GM19324 (cell line): Measurements from ENCODE around the gene APOE.
"Not testable (repeated sequence)": the region's sequence is repeated elsewhere in the genome, so short reads cannot be mapped to it uniquely, and the experiment has no call there.

ENCODE experiments used
- ATAC-seq: cut with Tn5 transposase; IDR thresholded peaks from one replicate; pipeline ENCODE4 v1.9.1; 2021; ENCODE audit warnings: mild to moderate bottlenecking, moderate library complexity; ENCODE audit not compliant: unreplicated experiment, low FRiP score

The APOE gene

DNA sequence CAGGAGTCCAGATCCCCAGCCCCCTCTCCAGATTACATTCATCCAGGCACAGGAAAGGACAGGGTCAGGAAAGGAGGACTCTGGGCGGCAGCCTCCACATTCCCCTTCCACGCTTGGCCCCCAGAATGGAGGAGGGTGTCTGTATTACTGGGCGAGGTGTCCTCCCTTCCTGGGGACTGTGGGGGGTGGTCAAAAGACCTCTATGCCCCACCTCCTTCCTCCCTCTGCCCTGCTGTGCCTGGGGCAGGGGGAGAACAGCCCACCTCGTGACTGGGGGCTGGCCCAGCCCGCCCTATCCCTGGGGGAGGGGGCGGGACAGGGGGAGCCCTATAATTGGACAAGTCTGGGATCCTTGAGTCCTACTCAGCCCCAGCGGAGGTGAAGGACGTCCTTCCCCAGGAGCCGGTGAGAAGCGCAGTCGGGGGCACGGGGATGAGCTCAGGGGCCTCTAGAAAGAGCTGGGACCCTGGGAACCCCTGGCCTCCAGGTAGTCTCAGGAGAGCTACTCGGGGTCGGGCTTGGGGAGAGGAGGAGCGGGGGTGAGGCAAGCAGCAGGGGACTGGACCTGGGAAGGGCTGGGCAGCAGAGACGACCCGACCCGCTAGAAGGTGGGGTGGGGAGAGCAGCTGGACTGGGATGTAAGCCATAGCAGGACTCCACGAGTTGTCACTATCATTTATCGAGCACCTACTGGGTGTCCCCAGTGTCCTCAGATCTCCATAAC lies at the start of gene APOE:
Gene APOE (plus strand): TSS at position 360 of the 724 bp plus-strand sequence. CDS start 829 bp downstream, outside the sequence.
- no peak for ATAC-seq

GRCh38 chr19:44856421-44857083 lies 49.0 kb upstream of the APOE start:
- no peak for ATAC-seq

- no peak for ATAC-seq
Measured at GRCh38 chr19:44857837-44858236, 47.8 kb upstream of the APOE start.

GRCh38 chr19:44861576-44861975 lies 44.0 kb upstream of the APOE start:
- not testable (repeated sequence) for ATAC-seq

DNA sequence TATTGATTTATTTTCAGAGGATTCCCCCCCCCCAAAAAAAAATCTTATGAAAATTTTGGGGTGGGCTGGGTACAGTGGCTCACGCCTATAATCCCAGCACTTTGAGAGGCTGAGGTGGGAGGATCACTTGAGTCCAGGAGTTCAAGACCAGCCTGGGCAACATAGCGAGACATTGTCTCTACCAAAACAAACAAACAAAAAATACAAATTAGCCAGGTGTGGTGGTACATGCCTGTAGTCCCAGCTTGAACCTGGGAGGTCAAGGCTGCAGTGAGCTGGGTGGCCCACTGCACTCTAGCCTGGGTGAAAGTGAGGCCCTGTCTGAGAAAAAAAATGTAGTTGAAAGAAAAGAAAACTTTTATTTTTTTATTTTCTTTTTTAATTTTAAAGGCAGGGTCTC lies 41.6 kb upstream of the APOE start:
- no peak for ATAC-seq

DNA sequence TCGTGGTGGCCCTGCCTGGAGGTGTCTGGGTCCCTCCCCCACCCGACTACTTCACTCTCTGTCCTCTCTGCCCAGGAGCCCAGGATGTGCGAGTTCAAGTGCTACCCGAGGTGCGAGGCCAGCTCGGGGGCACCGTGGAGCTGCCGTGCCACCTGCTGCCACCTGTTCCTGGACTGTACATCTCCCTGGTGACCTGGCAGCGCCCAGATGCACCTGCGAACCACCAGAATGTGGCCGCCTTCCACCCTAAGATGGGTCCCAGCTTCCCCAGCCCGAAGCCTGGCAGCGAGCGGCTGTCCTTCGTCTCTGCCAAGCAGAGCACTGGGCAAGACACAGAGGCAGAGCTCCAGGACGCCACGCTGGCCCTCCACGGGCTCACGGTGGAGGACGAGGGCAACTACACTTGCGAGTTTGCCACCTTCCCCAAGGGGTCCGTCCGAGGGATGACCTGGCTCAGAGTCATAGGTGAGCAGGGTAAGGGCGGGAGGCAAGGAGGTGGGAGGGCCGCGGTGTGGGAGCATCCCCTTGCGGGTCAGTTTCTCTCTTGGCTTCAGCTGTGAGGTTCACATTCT lies 40.3 kb upstream of the APOE start:
- ATAC-seq = no peak

GRCh38 chr19:44866664-44867063 lies 38.9 kb upstream of the APOE start:
- no peak for ATAC-seq

GRCh38 chr19:44867578-44867977 lies 38.0 kb upstream of the APOE start:
- no peak for ATAC-seq

DNA sequence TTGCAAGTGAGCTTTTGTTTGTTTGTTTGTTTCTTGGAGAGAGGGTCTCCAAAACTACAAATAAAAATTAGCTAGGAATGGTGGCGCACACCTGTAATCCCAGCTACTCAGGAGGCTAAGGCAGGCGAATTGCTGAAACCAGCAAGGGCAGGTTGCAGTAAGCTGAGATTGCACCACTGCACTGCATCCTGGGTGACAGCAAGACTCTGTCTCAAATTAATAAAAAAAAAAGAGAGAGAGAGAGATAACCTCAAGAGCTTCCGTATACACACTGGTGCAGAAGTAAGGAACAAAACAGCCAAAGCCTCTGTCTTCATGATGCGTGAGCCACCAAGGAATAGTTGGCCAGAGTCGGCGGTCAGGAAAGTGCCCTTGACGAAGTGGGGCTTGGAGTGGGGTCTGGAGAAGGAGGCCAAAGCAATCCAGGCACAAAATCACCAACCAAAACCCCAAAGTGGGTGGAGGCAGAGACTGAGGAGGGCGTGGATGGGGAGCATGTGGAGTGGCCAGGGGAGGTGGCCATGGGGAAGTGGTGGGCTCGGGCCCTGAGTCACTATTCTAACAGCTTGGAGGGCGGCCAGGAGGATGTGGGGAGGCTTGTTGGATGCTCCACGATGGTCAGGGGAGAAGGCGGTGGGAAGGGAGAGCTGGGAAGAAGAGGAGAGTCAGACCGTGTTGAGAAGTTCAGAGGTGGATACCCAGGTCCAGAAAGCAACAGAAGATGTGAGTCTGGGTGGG lies 35.7 kb upstream of the APOE start:
- no peak for ATAC-seq

DNA sequence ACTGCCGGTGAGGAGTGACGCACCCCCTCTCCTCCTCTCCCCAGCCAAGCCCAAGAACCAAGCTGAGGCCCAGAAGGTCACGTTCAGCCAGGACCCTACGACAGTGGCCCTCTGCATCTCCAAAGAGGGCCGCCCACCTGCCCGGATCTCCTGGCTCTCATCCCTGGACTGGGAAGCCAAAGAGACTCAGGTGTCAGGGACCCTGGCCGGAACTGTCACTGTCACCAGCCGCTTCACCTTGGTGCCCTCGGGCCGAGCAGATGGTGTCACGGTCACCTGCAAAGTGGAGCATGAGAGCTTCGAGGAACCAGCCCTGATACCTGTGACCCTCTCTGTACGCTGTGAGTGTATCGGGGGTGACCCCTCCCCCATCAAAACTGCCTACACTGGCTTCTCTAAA lies 33.8 kb upstream of the APOE start:
- no peak for ATAC-seq

DNA sequence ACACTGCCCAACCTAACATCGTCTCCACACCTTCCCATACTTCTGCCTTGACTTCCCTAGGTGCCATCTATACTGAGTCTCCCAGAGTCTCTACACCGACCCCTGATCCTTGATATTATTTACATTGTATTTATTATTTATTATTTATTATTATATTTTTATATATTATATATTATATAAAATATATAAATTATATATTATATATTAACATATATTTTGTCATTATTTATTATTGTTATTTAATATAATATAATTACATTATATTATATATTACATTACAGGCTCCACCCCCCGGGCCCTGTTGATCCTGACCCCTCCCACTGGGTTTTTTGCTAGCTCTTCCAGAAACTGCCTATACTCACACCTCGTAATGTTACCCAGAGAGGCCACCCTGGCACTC lies 32.9 kb upstream of the APOE start:
- ATAC-seq = no peak

DNA sequence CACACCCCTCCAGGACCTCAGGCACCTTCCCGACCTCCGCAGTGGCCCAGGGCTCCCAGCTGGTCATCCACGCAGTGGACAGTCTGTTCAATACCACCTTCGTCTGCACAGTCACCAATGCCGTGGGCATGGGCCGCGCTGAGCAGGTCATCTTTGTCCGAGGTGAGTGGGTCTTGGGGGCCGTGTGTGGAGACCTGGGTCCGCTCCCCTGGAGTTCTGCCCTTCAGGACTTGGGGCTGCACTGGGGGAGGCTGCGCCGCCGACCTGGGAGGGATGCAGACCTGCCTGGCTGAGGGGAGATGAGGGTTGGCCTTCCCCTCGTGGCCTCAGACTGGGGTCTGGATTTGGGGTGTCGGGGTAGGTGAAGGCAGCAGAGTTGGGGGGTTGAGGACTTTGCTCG lies 31.3 kb upstream of the APOE start:
- ATAC-seq = no peak

DNA sequence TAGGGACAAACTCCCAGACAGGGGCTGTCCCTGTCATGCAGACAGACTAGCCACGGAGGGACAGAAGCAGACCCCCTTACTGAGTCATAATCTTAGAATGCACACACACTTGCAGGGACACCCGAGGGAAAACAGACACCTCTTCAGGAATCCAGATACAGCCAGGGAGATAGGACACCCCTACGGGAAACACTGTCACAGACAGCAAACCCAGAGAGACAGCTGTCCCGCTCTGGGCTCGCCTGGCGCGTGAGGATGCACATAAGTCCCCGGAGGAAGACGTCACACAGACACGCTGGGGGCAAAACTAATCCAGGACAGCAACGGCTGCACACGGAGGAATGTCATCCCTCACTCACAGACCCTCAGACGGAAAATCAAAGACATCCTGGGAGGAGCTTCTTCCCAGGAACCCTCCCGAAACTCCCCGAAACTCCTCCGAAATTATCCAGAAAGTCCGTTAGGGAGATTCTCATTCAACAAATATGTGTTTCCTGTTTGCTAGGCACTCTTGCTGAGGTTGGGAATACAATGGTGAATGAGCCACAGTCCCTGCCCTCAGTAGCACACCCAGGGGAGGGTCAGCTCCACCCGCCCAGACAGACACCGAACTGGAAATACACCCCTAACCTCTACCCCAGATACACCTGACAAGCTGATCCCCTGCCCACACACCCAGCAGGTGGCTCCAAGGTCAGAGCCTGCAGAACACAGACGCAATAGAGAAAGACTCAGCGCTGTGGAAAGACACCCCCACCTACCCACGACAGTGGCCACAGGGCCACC lies 29.7 kb upstream of the APOE start:
- ATAC-seq = no peak

DNA sequence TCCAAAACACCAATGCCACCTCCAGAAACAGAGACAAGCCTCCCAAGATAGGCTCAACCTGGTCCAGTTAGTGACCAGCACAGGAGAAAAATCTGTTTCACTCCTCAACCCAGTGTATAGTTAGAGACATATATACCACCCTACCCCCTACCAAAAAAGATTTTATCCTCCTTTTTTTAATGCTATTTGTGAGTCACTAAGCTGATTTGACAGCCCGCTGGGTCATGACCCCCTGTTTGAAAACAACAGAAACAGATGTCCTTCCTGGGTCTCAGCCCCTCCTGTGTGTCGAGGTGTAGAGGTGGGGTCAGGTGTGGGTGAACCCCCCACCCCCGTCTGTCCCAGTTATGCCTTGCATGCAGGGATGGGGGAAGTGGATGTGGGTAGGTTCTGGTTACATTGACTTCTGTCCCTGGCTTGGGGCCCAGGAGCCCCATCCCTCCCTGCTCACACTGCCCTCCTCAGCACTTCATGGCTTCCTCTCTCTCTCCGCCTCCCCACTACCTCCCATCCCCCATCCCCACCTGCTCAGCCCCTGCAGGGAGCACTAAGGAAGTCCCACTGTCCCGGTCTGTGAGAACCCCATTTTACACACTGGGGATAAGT lies 28.6 kb upstream of the APOE start:
- no peak for ATAC-seq

GRCh38 chr19:44878120-44878865 lies 27.3 kb upstream of the APOE start:
- ATAC-seq = no peak

DNA sequence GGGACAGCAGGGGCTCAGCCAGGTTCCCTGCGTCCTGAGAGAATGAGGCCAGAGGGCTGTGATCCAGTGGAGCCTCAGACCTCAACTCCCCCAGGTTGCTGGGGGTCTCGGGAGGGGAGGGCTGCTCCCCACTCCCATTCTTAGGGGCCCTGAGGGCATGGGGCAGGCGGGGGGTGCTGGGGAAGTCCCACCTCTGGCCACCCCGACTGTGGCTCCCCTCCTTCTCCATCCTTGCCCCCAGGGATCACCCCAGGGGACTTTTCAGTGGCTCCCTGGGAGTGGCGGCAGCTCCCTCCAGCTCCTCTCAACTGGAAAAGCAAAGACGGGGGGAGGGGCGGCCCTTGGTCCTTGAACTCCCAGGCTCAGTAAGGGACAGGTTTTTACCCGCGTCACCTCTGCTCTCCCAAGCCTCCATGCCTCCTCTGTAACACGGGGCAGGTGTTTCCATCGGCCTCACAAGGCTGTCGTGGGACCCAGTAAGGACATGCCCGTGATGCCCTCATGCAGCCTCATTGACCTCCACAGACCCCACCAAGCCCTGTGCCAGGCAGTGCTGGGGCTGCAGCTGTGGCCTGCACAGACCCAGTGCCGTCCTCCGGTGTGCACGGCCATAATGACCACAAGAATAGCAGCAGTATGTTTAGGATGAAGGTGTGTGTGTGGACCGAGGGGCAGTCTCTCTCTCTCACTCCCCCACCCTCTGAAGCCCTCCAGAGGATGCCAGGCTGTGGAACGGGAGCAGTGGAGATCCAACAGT lies 26.1 kb upstream of the APOE start:
- ATAC-seq = no peak

DNA sequence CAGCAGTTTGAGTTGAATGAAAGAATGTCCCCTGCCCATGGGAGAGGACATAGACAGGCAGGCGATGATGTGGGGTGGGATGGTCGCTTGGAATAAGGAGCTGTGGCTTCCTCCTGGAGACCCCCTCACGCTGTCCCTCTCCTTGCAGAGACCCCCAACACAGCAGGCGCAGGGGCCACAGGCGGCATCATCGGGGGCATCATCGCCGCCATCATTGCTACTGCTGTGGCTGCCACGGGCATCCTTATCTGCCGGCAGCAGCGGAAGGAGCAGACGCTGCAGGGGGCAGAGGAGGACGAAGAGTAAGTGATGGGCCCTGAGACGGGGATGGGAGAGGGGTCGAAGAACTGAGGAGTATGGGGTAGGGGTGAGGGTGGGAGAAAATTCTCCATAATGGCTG lies 23.5 kb upstream of the APOE start:
- ATAC-seq = no peak

DNA sequence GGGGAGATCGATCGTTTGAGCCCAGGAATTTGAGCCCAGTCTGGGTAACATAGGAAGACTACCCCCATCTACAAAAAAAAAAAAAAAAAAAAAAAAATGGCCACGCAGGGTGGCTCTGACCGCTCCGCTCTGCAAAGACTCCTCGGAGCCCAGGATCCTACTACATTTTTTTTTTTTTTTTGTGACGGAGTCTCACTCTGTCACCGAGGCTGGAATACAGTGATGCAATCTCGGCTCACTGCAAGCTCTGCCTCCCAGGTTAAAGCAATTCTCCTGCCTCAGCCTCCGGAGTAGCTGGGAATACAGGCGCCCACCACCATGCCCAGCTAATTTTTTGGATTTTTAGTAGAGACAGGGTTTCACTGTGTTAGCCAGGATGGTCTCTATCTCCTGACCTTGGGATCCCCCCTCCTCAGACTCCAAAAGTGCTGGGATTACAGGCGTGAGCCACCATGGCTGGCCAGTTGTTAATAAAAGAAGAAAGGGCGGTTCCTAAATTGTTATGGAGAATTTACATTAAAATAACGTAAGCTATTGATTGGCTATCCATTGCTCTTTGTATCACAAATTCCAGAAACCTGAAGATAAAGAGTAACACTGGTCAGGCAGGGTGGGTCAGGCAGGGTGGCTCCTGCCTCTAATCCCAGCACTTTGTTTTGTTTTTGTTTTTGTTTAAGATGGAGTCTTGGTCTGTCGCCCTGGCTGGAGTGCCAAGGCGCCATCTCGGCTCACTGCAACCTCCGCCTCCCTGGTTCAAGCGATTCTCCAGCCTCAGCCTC lies 22.8 kb upstream of the APOE start:
- not testable (repeated sequence) for ATAC-seq
